ENCODE data around the gene DEFB127.

GRCh38 chr20:112396-112795, 44.9 kb upstream of the DEFB127 start:
- TF ChIP-seq ZNF274 (IDR thresholded peaks at IDR 0.05; ENCODE audit: low read depth, low read length) = no peak
- TF ChIP-seq YY1 (IDR thresholded peaks at IDR 0.05; ENCODE audit: insufficient read depth, insufficient read length) = no peak
